A673 (cell line): ENCODE results near the gene SNRPB2. TPM values are rescaled to one million over a fixed set of nuclear protein-coding genes. Genes with fewer than 3 reads are reported as not detected.
A peak's percentile ranks its signal among the peaks of the same experiment; 100 is the strongest.

ENCODE experiments used
- BruUV-seq: library from RNA; stranded (reverse); fragments of 400-500 nt; replicated peaks from 2 replicates; lab custom pipeline; 2021; lab: Mats Ljungman, UMichigan
- CTCF ChIA-PET: fragments of 300-600 bp; sonication (Branson Sonifier 250); formaldehyde crosslinking; loops from one replicate; lab custom pipeline; 2022; ENCODE audit warnings: antibody characterized with exemption; lab: Charles Lee
- POLR2A ChIA-PET: fragments of 300-600 bp; sonication (Branson Sonifier 250); formaldehyde crosslinking; loops from one replicate; lab custom pipeline; 2022; ENCODE audit warnings: antibody characterized with exemption; ENCODE audit not compliant: low non-redundant PET; lab: Charles Lee
- DNase-seq: peaks from one replicate; pipeline ENCODE4 v3.0.0-alpha.2; 2015; ENCODE audit warnings: low spot score
- H3K27ac ChIP-seq: fragments of 200-600 bp; sonication (generic); 2 replicates; pipeline ENCODE4 v1.5.1; 2016; ENCODE audit warnings: mixed run types, low read depth, mild to moderate bottlenecking, mixed read lengths, antibody characterized with exemption, low read length; ENCODE audit not compliant: poor library complexity, severe bottlenecking
- H3K27me3 ChIP-seq: fragments of 200-600 bp; sonication (generic); replicated peaks from 2 replicates; pipeline ENCODE4 v1.6.1; 2017; ENCODE audit warnings: mixed run types, low read depth, mild to moderate bottlenecking, mixed read lengths, antibody characterized with exemption, low read length; ENCODE audit not compliant: insufficient read depth, poor library complexity
- H3K36me3 ChIP-seq: fragments of 200-600 bp; sonication (generic); 2 replicates; pipeline ENCODE4 v1.6.1; 2016; ENCODE audit warnings: mixed run types, mild to moderate bottlenecking, mixed read lengths, antibody characterized with exemption, low read length; ENCODE audit not compliant: insufficient read depth, poor library complexity, severe bottlenecking
- H3K4me1 ChIP-seq: fragments of 200-600 bp; sonication (generic); 2 replicates; pipeline ENCODE4 v1.6.1; 2017; ENCODE audit warnings: mixed run types, mild to moderate bottlenecking, mixed read lengths, antibody characterized with exemption, low read length; ENCODE audit not compliant: insufficient read depth, poor library complexity, severe bottlenecking
- H3K4me3 ChIP-seq: fragments of 200-600 bp; sonication (generic); 2 replicates; pipeline ENCODE4 v1.5.1; 2016; ENCODE audit warnings: low read depth, mixed run types, mild to moderate bottlenecking, mixed read lengths, low read length; ENCODE audit not compliant: poor library complexity, severe bottlenecking
- H3K9me3 ChIP-seq: fragments of 200-600 bp; sonication (generic); 2 replicates; pipeline ENCODE4 v1.6.1; 2016; ENCODE audit warnings: mixed run types, low read depth, mild to moderate bottlenecking, mixed read lengths, antibody characterized with exemption, low read length; ENCODE audit not compliant: poor library complexity, severe bottlenecking
- EZH2 ChIP-seq: fragments of 200-600 bp; sonication (generic); IDR thresholded peaks from 2 replicates; pipeline ENCODE4 v1.6.1; 2017; ENCODE audit warnings: borderline replicate concordance, low read depth, mild to moderate bottlenecking, mixed read lengths, antibody characterized with exemption, low read length; ENCODE audit not compliant: poor library complexity, severe bottlenecking
- intact Hi-C: fragments of 100-400 bp; cut with micrococcal nuclease; formaldehyde crosslinking; loops from one replicate; pipeline ENCODE4 v1.10.0; 2022; ENCODE audit not compliant: unreplicated experiment
- total RNA-seq: library from RNA; stranded (reverse); gene quantifications from 2 replicates; pipeline ENCODE4 v1.2.3, GENCODE V29; 2021
- TF ChIP-seq, protein P1 (sequence below): fragments of 300-800, 200-600 bp; sonication (generic); conservative IDR thresholded peaks from 2 replicates; pipeline ENCODE4 v1.5.1; 2017; ENCODE audit warnings: low read depth, mild to moderate bottlenecking, antibody characterized with exemption, low read length, moderate library complexity, mixed read lengths

The SNRPB2 gene
- total RNA-seq, 1 experiment from 2014 or later = 103 TPM

GRCh38 chr20:16699293-16699692, 30.5 kb upstream of the SNRPB2 start:
- DNase-seq = no peak
- intact Hi-C loops = no loop called here
- ChIA-PET POLR2A (no interaction called here), CTCF (no interaction called here)
- no peaks in the 10 kb centered on the region for H3K4me1 ChIP-seq
- H3K4me3 ChIP-seq = no peak overlapping the region
- H3K9me3 ChIP-seq = no peaks in the 10 kb centered on the region
- no TSS peak for BruUV-seq
- peaks cover 4% of the 10 kb centered on the region for H3K27me3 ChIP-seq
- no peak overlapping the region for H3K27ac ChIP-seq
- H3K36me3 ChIP-seq = no peaks in the 10 kb centered on the region
- TF ChIP-seq EZH2 = no peak
- TF ChIP-seq, protein P1, sequence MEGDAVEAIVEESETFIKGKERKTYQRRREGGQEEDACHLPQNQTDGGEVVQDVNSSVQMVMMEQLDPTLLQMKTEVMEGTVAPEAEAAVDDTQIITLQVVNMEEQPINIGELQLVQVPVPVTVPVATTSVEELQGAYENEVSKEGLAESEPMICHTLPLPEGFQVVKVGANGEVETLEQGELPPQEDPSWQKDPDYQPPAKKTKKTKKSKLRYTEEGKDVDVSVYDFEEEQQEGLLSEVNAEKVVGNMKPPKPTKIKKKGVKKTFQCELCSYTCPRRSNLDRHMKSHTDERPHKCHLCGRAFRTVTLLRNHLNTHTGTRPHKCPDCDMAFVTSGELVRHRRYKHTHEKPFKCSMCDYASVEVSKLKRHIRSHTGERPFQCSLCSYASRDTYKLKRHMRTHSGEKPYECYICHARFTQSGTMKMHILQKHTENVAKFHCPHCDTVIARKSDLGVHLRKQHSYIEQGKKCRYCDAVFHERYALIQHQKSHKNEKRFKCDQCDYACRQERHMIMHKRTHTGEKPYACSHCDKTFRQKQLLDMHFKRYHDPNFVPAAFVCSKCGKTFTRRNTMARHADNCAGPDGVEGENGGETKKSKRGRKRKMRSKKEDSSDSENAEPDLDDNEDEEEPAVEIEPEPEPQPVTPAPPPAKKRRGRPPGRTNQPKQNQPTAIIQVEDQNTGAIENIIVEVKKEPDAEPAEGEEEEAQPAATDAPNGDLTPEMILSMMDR = no peak

DNA sequence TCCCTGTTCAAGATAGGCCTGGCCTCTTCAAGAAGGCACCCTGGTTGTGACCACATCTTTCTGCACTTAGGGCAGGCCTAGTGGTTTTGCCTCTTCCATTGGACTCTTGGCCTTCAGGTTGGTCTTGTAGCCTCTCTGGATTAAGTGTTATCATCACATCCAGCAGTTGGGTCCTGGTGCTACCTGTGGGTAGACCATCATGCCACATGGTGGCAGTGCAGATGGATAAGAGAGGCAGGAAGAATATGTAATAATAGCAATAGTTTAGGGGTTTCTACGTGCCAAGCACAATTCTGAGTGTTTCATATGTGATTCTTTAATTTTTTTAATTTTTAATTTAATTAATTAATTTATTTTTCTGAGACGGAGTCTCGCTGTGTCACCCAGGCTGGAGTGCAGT, 28.5 kb upstream of the SNRPB2 start:
- no peak for TF ChIP-seq EZH2
- TF ChIP-seq, protein P1 = peak; percentile 53
- peak; percentile 21 for DNase-seq
- Histone ChIP-seq H3K4me3 (no peak overlapping the region), H3K4me1 (no peaks in the 10 kb centered on the region), H3K27ac (no peak overlapping the region), H3K9me3 (no peaks in the 10 kb centered on the region), H3K36me3 (no peaks in the 10 kb centered on the region), H3K27me3 (peaks cover 4% of the 10 kb centered on the region)
- intact Hi-C loops = loop anchor here (2.0 kb wide), 1 partner anchor 60 kb away; no protein-coding TSS in a partner anchor
- POLR2A ChIA-PET = no interaction called here
- CTCF ChIA-PET = interaction anchor here (1.2 kb wide), 1 partner anchor 60 kb away, joined by 3 read pairs; no protein-coding TSS in a partner anchor
- no TSS peak for BruUV-seq

DNA sequence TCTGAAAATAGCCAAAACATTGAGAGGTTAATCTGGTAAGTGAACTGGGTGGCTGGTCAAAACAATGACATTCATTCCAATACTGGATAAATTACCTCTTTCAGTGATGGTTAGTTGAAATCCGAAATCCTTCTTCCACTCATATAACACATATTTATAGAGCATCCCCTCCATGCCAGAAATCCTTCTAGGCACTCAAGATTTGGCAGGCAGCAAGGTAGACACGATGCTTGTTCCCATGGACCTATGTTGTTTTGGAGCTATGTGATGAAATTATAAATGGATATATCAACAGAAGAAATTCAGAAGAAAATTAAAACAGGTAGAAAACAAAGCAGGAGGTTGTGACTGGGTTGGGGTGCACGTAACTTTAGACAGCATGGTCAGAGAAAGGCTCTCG, 26.3 kb upstream of the SNRPB2 start:
- H3K4me3 ChIP-seq = no peak overlapping the region
- POLR2A ChIA-PET = no interaction called here
- BruUV-seq = no TSS peak

More for the DNA sequence above, 26.3 kb upstream of the SNRPB2 start:
- TF ChIP-seq EZH2 = no peak
- TF ChIP-seq, protein P1 = no peak
- H3K27me3 ChIP-seq = no peaks in the 10 kb centered on the region
- no peak overlapping the region for H3K27ac ChIP-seq
- H3K9me3 ChIP-seq = no peaks in the 10 kb centered on the region
- H3K4me1 ChIP-seq = no peaks in the 10 kb centered on the region
- no peaks in the 10 kb centered on the region for H3K36me3 ChIP-seq
- intact Hi-C loops = no loop called here
- DNase-seq = no peak
- CTCF ChIA-PET = no interaction called here
